Suppressor macrophage (primary cell): Measurements from ENCODE around the gene SPON1.

Experiments
- DNase-seq, 4 experiments: peaks; one replicate each; pipeline ENCODE4 v3.0.0-alpha.2; 2020 to 2022

SPON1 gene

GRCh38 chr11:14290422-14290821, 327.9 kb downstream of the SPON1 start:
- no peak for DNase-seq

- DNase-seq, result no peak
Measured at GRCh38 chr11:14299921-14300320, 337.4 kb downstream of the SPON1 start.

GRCh38 chr11:14300661-14301304, 338.3 kb downstream of the SPON1 start:
- peak; percentile 62 to 70 (median 69) for DNase-seq

- DNase-seq, result no peak
Measured at GRCh38 chr11:14304601-14305000, 342.1 kb downstream of the SPON1 start.

- no peak for DNase-seq
Measured at GRCh38 chr11:14305649-14306048, 343.1 kb downstream of the SPON1 start.

GRCh38 chr11:14306481-14306880, 344.0 kb downstream of the SPON1 start:
- no peak for DNase-seq

- DNase-seq, result peak in 3 of 4 experiments; percentile 12 to 46 (median 33)
Measured at GRCh38 chr11:14308114-14308896, 345.8 kb downstream of the SPON1 start.

GRCh38 chr11:14308897-14309387, 346.4 kb downstream of the SPON1 start:
- DNase-seq, result no peak

GRCh38 chr11:14309425-14310192, 347.1 kb downstream of the SPON1 start:
- DNase-seq, result no peak

GRCh38 chr11:14310679-14311078, 348.2 kb downstream of the SPON1 start:
- DNase-seq, result no peak

GRCh38 chr11:14312736-14313438, 350.4 kb downstream of the SPON1 start:
- DNase-seq, result no peak

GRCh38 chr11:14314127-14314526, 351.6 kb downstream of the SPON1 start:
- DNase-seq, result no peak

- DNase-seq, result no peak
Measured at GRCh38 chr11:14315130-14315529, 352.6 kb downstream of the SPON1 start.
